NCI-H526 (cell line): Measurements from ENCODE around the gene FREM2.
A peak's percentile ranks its signal among the peaks of the same experiment; 100 is the strongest.

Experiments used
- DNase-seq, 2 experiments: peaks; one replicate each; lab custom pipeline; 2025; lab: John Stamatoyannopoulos, UW

Gene FREM2

GRCh38 chr13:38763446-38764381 lies 76.8 kb downstream of the FREM2 start:
- DNase-seq: peak; percentile 33 to 72

GRCh38 chr13:38766799-38767198 lies 79.9 kb downstream of the FREM2 start:
- no peak for DNase-seq

GRCh38 chr13:38767506-38768265 lies 80.8 kb downstream of the FREM2 start:
- no peak for DNase-seq

GRCh38 chr13:38769526-38769925 lies 82.6 kb downstream of the FREM2 start:
- DNase-seq: no peak

GRCh38 chr13:38775085-38775484 lies 88.2 kb downstream of the FREM2 start:
- DNase-seq: no peak

- DNase-seq: no peak
Observed at GRCh38 chr13:38777347-38778119, 90.7 kb downstream of the FREM2 start.

GRCh38 chr13:38781539-38781938 lies 94.7 kb downstream of the FREM2 start:
- DNase-seq: no peak

- no peak for DNase-seq
Observed at GRCh38 chr13:38784036-38784880, 97.4 kb downstream of the FREM2 start.

- DNase-seq: no peak
Observed at GRCh38 chr13:38785042-38785441, 98.2 kb downstream of the FREM2 start.

GRCh38 chr13:38785490-38785889 lies 98.6 kb downstream of the FREM2 start:
- DNase-seq: no peak

- DNase-seq: no peak
Observed at GRCh38 chr13:38787550-38787949, 100.7 kb downstream of the FREM2 start.

GRCh38 chr13:38796890-38797289 lies 110.0 kb downstream of the FREM2 start:
- DNase-seq: no peak

GRCh38 chr13:38803531-38803930 lies 116.7 kb downstream of the FREM2 start:
- no peak for DNase-seq

GRCh38 chr13:38804061-38804460 lies 117.2 kb downstream of the FREM2 start:
- DNase-seq: no peak

GRCh38 chr13:38804536-38804935 lies 117.7 kb downstream of the FREM2 start:
- DNase-seq: no peak

- DNase-seq: no peak
Observed at GRCh38 chr13:38814331-38814730, 127.5 kb downstream of the FREM2 start.

- no peak for DNase-seq
Observed at GRCh38 chr13:38819053-38819452, 132.2 kb downstream of the FREM2 start.

GRCh38 chr13:38819596-38819995 lies 132.7 kb downstream of the FREM2 start:
- DNase-seq: no peak

GRCh38 chr13:38821770-38822551 lies 135.1 kb downstream of the FREM2 start:
- no peak for DNase-seq

- DNase-seq: no peak
Observed at GRCh38 chr13:38824342-38824741, 137.5 kb downstream of the FREM2 start.
